Tibial nerve (tissue), 4 donors: ENCODE measurements around the gene PRKCE. TPM values are rescaled to one million over a fixed set of nuclear protein-coding genes. Genes with fewer than 3 reads are reported as not detected.

Source experiments
- DNase-seq, 2 donors: peaks; one replicate each; pipeline ENCODE4 v3.0.0-alpha.2; 2019; ENCODE audit warnings: low spot score in 2 of 2
- H3K27ac ChIP-seq, 4 donors: fragments of 200-600 bp; sonication (generic) in 3 of 4; one replicate each; pipeline ENCODE4 v1.5.1; 2017 to 2019; ENCODE audit warnings: mild to moderate bottlenecking in 1 of 4
- H3K27me3 ChIP-seq, 2 donors: fragments of 200-600 bp; sonication (generic) in 1 of 2; one replicate each; pipeline versions ENCODE4 v1.5.1 to v1.6.0; 2017 to 2019
- H3K36me3 ChIP-seq, 3 donors: fragments of 200-600 bp; sonication (generic); one replicate each; pipeline ENCODE4 v1.5.1; 2018 to 2019
- H3K4me1 ChIP-seq, 4 donors: fragments of 200-600 bp; sonication (generic) in 3 of 4; one replicate each; pipeline ENCODE4 v1.5.1; 2017 to 2019
- H3K4me3 ChIP-seq, 4 donors: fragments of 200-600 bp; sonication (generic) in 3 of 4; one replicate each; pipeline ENCODE4 v1.5.1; 2017 to 2019; ENCODE audit warnings: mild to moderate bottlenecking in 1 of 4, moderate library complexity in 1 of 4
- H3K9me3 ChIP-seq, 4 donors: fragments of 200-600 bp; sonication (generic) in 3 of 4; one replicate each; pipeline ENCODE4 v1.5.1; 2017 to 2019
- CTCF ChIP-seq, 5 experiments: fragments of 200-600 bp in 3 of 5; fragments of 450-650 bp in 2 of 5; sonication (generic) in 3 of 5; IDR thresholded peaks; one replicate each; pipeline ENCODE4 v1.5.1; 2016 to 2019; ENCODE audit warnings: antibody characterized with exemption in 5 of 5, mild to moderate bottlenecking in 3 of 5, moderate library complexity in 2 of 5
- EP300 ChIP-seq, 2 donors: sonication (generic); formaldehyde crosslinking; IDR thresholded peaks; one replicate each; pipeline ENCODE4 v1.6.1; 2017; ENCODE audit warnings: antibody characterized with exemption in 2 of 2, mild to moderate bottlenecking in 1 of 2
- POLR2A ChIP-seq, 2 donors: fragments of 450-650 bp; IDR thresholded peaks; one replicate each; pipeline ENCODE4 v1.6.1; 2017; ENCODE audit warnings: antibody characterized with exemption in 2 of 2, mild to moderate bottlenecking in 2 of 2, moderate library complexity in 2 of 2
- WGBS, 2 donors: methylation state at CpG; one replicate each; pipeline ENCODE4 v1.1.5; 2018; 5-methylcytosine and 5-hydroxymethylcytosine counted together
- total RNA-seq, 4 donors: library from RNA; depleted of rRNA; stranded (reverse); fragments of >200 nt; gene quantifications; one replicate each; pipeline ENCODE4 v1.1.0, GENCODE V29; 2016

The PRKCE gene
- total RNA-seq, 4 donors from 2014 or later = 14.4 to 22.4 (median 17.9) TPM

- H3K27ac ChIP-seq = no peak overlapping the region
- 89 to 94% methylated on average over 14 of the region's 14 CpGs for WGBS, 2 donors
- no peaks in the 10 kb centered on the region for H3K27me3 ChIP-seq
- H3K9me3 ChIP-seq = no peaks in the 10 kb centered on the region
- H3K4me1 ChIP-seq = peaks cover 0 to 9% (median 0%) of the 10 kb centered on the region in 4 donors
- H3K36me3 ChIP-seq = peaks cover 0 to 23% (median 0%) of the 10 kb centered on the region in 3 donors
- TF ChIP-seq CTCF (IDR thresholded peaks at IDR 0.05) = no peak
- TF ChIP-seq EP300 (IDR thresholded peaks at IDR 0.05) = no peak
- TF ChIP-seq POLR2A (IDR thresholded peaks at IDR 0.05) = no peak
- DNase-seq = no peak
- no peak overlapping the region for H3K4me3 ChIP-seq
Measured at GRCh38 chr2:45975752-45976517, 324.5 kb downstream of the PRKCE start.

- H3K36me3 ChIP-seq = peaks cover 0 to 43% (median 0%) of the 10 kb centered on the region in 3 donors
- no peak overlapping the region for H3K4me3 ChIP-seq
- H3K27me3 ChIP-seq = no peaks in the 10 kb centered on the region
- H3K4me1 ChIP-seq = peaks cover 0 to 9% (median 0%) of the 10 kb centered on the region in 4 donors
- H3K9me3 ChIP-seq = no peaks in the 10 kb centered on the region
- DNase-seq = no peak
- H3K27ac ChIP-seq = no peak overlapping the region
- no peak for TF ChIP-seq EP300 (IDR thresholded peaks at IDR 0.05)
- TF ChIP-seq POLR2A (IDR thresholded peaks at IDR 0.05) = no peak
- TF ChIP-seq CTCF (IDR thresholded peaks at IDR 0.05) = no peak
- WGBS, 2 donors = 87 to 96% methylated on average over 4 of the region's 4 CpGs
Measured at GRCh38 chr2:45978302-45978859, 326.9 kb downstream of the PRKCE start.

DNA sequence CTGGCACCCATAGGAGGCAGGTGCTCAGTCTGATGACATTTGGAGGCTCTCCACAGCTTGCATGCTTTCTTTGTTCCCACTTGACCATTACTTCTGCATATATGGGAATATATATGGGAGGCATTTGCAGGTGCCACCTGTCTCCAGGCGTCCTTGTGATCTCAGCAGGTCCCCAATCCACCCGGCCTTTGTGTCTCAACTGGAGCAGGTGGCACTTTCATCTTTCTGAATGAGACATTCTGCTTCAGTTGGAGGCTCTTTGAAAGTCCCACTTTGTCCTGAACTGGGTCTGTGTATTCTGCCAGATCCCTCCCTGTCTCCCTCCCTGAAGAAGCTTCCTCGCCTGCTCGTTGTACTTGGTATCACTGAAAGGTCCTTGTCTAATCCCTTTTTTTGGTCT, 327.6 kb downstream of the PRKCE start:
- WGBS, 2 donors = 82 to 93% methylated on average over 4 of the region's 4 CpGs
- TF ChIP-seq CTCF (IDR thresholded peaks at IDR 0.05) = no peak
- no peak for TF ChIP-seq POLR2A (IDR thresholded peaks at IDR 0.05)
- TF ChIP-seq EP300 (IDR thresholded peaks at IDR 0.05) = no peak
- no peak overlapping the region for H3K27ac ChIP-seq
- no peaks in the 10 kb centered on the region for H3K9me3 ChIP-seq
- H3K4me3 ChIP-seq = no peak overlapping the region
- no peak for DNase-seq
- H3K27me3 ChIP-seq = no peaks in the 10 kb centered on the region
- H3K36me3 ChIP-seq = peaks cover 0 to 45% (median 0%) of the 10 kb centered on the region in 3 donors
- peaks cover 0 to 9% (median 0%) of the 10 kb centered on the region in 4 donors for H3K4me1 ChIP-seq

DNA sequence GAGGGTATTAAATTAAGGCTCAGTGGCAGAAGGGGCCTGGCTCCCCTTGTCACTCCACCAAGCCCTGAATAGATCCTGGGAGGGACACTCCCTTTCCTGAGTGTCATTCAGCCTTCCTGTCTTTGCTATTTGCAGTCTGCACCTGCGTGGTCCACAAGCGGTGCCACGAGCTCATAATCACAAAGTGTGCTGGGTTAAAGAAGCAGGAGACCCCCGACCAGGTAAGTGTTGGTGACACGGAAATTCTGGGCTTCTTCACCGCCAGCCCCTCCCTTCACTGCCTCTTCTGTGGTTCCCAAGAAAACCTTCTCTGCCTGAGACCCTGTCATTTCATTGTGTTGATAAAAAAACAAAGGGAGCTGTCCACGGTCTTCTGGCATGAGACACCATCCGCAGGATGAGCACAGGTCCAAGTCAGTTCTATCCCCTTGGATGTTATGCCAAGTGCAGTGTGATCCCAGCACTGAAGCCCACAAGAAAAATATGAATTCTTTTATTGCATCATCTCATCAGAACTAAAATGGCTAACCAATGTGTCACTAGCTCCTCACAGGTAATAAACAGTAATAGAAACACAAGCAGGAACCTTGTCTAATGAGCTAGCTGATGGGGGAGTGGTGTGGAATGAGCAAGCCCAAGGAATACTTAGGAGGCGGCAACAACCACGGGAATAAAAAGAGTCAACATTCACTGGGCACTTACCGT, 328.8 kb downstream of the PRKCE start:
- Histone ChIP-seq H3K9me3 (no peaks in the 10 kb centered on the region), H3K27me3 (no peaks in the 10 kb centered on the region), H3K4me3 (no peak overlapping the region), H3K27ac (no peak overlapping the region), H3K36me3 (peaks cover 0 to 53% (median 0%) of the 10 kb centered on the region in 3 donors), H3K4me1 (peaks cover 0 to 1% (median 0%) of the 10 kb centered on the region in 4 donors)
- no peak for DNase-seq
- no peak for TF ChIP-seq EP300 (IDR thresholded peaks at IDR 0.05)
- no peak for TF ChIP-seq POLR2A (IDR thresholded peaks at IDR 0.05)
- TF ChIP-seq CTCF (IDR thresholded peaks at IDR 0.05) = no peak
- WGBS, 2 donors = 72 to 73% methylated on average over 11 of the region's 11 CpGs
